ENCODE results near the gene BCL2L1.

The BCL2L1 gene

GRCh38 chr20:31723319-31724078, 831 bp upstream of the BCL2L1 start:
- DNase-seq (ENCODE audit: low read depth, low spot score): no peak

DNA sequence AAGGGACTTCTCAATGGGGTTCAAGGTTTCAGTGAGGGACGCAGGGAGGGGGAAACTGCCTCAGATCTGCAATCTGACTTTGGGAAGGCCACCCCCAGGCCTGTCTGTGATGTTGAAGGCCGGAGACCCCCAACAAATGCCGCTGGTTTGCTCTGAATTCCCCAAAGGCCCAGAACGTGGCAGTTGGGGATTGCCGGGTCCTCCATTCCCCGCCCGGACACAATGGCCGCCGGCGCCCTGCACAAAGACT, 326 bp upstream of the BCL2L1 start:
- DNase-seq (ENCODE audit: low read depth, low spot score): no peak

GRCh38 chr20:31721408-31722256, 1.0 kb downstream of the BCL2L1 start:
- no peak for DNase-seq (ENCODE audit: low read depth, low spot score)

- no peak for DNase-seq (ENCODE audit: low read depth, low spot score)
These were observed 1.9 kb downstream of the BCL2L1 start for GRCh38 chr20:31720486-31721407.

GRCh38 chr20:31719644-31720485, 2.8 kb downstream of the BCL2L1 start:
- no peak for DNase-seq (ENCODE audit: low read depth, low spot score)

GRCh38 chr20:31718952-31719643, 3.6 kb downstream of the BCL2L1 start:
- DNase-seq (ENCODE audit: low read depth, low spot score): no peak

GRCh38 chr20:31717478-31718201, 5.0 kb downstream of the BCL2L1 start:
- DNase-seq (ENCODE audit: low read depth, low spot score): no peak

GRCh38 chr20:31716818-31717477, 5.7 kb downstream of the BCL2L1 start:
- no peak for DNase-seq (ENCODE audit: low read depth, low spot score)

GRCh38 chr20:31716351-31716750, 6.3 kb downstream of the BCL2L1 start:
- DNase-seq (ENCODE audit: low read depth, low spot score): no peak

GRCh38 chr20:31715766-31716165, 6.9 kb downstream of the BCL2L1 start:
- DNase-seq (ENCODE audit: low read depth, low spot score): no peak

DNA sequence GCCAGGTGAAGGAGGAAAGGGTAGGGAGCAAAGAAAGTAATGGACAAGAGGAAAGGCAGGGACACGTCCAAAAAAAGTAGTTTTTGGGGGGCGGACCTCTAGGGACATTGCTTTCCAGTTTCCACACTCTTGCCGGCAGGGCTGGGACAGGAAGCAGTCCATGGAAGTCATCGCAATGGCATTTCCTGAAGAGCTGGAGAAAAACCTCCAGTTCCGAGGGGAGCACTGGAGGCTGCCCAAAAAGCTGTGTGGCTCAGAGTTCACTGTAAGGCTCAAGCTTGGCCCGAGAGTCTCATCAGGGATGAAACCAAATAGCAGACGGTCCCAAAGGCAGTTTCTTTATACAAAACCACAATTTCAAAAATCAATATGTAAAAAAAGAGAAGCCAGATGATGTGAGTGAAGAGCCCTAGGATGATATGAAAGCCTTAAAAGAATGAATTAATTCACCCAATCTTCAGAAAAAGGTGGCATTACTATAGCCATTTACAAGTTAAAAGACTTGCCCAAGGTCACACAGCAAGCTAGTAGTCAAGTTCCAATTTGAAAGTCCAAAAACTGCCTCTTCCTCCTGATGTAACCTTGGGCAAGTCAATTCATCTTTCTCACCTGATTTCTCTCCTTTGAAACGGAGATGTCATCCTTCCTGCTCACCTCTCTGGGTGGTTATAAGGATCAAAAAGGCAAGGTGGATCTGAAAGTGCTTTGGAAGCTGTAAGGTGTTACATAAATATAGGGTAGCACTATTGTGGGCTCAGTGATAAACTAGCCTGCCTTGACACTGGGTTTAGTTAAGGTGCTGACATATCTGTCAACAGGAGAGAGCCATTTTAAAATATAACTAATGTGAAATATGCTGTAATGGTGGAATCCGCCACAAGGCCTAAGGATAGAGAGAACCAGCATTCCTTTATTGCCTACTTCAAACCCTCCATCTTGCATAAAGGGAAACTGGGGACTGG, 9.1 kb downstream of the BCL2L1 start:
- DNase-seq (ENCODE audit: low read depth, low spot score): no peak

DNA sequence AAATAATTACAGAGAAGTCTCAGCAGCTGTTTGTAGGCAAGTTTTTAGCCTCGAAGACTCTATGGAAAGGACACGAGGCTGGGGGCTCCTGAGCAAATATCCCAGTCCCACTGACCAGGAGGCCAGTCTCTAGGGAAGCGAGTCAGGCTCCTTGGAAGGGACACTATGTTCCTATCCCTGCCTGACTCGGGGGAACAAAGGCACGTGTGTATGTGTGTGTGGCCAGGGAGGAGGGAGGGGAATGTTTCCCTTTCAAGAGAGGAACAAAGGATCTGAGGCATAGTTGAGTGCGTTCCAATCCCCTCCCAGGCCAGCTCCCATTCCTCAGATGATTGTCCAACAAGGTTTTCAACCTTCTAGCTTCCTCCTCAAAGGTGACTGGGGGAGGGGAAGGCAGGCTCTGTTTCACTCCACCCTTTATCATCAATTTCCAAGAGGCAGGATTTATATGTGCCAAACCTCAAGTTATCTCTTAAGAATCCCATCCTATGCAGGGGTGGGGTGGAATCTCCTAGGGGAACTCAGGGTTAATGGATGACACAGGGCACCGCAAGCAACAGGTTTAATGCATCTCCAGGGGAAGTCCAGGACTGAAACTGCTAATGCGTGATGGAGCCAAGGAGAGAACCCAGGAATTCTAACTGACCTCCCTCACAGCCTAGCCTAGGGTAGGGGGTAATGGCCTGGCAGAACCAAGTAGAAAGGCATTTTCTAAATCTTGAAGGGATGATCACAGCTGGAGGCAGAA, 9.9 kb downstream of the BCL2L1 start:
- DNase-seq (ENCODE audit: low read depth, low spot score): peak; percentile 93

- DNase-seq (ENCODE audit: low read depth, low spot score): no peak
These were observed 10.5 kb downstream of the BCL2L1 start for GRCh38 chr20:31712112-31712553.

DNA sequence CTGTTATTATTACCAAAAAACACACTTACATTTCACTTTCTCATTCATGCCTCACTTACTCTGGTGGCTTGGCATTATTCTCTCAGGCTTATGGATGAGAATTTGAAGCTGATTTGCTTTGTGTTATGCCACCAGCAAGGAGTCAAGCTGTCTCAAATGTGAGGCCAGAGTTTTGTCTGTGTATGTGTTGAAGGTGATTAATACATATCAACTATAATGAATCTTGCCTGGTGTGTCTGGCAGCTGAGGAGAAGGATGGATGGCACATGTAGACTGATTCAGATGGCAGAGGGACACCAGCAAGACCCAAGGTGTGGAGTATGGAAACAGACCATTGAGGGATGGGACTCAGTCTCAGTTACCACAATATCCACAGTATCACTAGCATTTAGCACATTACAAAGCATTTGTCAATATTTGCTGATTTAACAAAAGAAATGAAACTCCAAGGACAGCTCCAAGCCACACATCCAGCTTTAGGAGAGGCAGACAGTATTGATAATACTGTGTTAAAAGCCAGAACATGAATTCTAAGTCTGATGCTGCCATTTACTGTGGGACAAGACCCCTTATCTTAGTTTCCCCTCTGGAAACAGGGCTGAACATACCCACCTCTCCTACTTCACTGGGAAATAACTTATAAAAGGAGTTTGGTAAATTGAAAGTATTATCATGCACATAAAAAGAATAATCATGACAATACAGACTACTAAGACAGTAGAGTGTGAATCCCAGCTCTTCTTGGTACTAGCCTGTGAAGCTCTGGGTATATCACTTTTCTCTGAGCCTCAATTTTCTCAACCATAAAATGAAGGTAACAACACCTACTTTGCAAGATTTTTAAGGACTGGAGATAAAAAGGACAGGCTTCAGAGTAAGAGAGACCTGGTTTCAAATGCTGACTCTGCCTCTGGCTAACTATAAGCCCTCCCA, 11.2 kb downstream of the BCL2L1 start:
- DNase-seq (ENCODE audit: low read depth, low spot score): no peak

DNA sequence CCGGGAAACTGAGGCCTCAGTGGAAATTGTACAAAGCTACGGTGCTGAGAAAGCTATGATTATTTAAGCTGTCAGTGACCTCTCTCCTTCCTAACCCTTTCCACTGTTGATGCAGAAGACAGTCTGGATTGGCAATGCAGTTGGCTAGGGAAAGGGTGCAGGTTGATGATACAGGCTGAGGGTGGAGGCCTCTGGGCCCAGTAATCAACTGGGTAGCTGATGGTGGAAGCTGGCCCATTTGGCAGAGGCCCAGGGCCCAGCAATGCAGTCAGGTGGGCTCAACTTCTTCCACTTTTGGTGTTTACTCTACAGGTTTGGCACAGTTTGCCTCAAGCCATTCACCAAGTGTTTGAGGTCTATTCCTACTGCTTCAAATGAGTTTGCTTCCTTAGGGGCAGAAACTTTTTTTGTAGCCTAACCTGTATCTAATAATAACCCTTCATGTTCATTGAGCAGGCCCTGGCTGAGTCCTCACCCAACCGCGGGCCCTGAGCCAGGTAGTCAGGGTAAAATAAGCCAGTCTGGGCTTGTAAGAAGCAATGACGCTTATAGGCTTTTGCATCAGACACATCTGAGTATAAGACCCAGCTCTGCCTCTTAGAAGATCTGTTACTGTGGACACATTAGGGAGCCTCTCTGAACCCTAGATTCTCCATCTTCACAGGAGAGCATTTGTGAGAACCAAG, 12.1 kb downstream of the BCL2L1 start:
- no peak for DNase-seq (ENCODE audit: low read depth, low spot score)

GRCh38 chr20:31709939-31710338, 12.7 kb downstream of the BCL2L1 start:
- DNase-seq (ENCODE audit: low read depth, low spot score): no peak
